K562 (cell line): ENCODE results near the gene NYAP1. TPM values are rescaled to one million over a fixed set of nuclear protein-coding genes. Genes with fewer than 3 reads are reported as not detected.

ENCODE experiments used
- CBFA2T3 ChIP-seq: fragments of 450-650 bp; IDR thresholded peaks from 2 replicates; pipeline ENCODE4 v1.6.1; 2017
- CHD1 ChIP-seq: fragments of 200-600 bp; sonication (generic); IDR thresholded peaks from one replicate; pipeline ENCODE4 v1.6.1; 2012; ENCODE audit warnings: mild to moderate bottlenecking, moderate library complexity, low read length, inconsistent platforms
- CHD2 ChIP-seq: IDR thresholded peaks from 2 replicates; pipeline ENCODE4 v1.6.1; 2011; ENCODE audit warnings: low read depth, low read length
- E2F6 ChIP-seq, 2 experiments: IDR thresholded peaks; 2 replicates each; pipeline ENCODE4 v1.6.1; 2011; ENCODE audit warnings: borderline replicate concordance in 1 of 2, control low read depth in 1 of 2, low read depth in 1 of 2, low read length in 1 of 2, mild to moderate bottlenecking in 1 of 2, mixed read lengths in 1 of 2, moderate library complexity in 1 of 2; ENCODE audit not compliant: insufficient read depth in 1 of 2, insufficient read length in 1 of 2, poor library complexity in 1 of 2, severe bottlenecking in 1 of 2; ENCODE audit errors: extremely low read depth in 1 of 2
- GATA2 ChIP-seq: sonication (generic); formaldehyde crosslinking; IDR thresholded peaks from 2 replicates; pipeline ENCODE4 v1.4.0; 2020; ENCODE audit warnings: mild to moderate bottlenecking, missing genetic modification reagents
- KDM5B ChIP-seq: fragments of 200-600 bp; sonication (generic); IDR thresholded peaks from 2 replicates; pipeline ENCODE4 v1.6.1; 2012; ENCODE audit warnings: low read depth, mild to moderate bottlenecking, moderate library complexity, low read length, control low read depth, inconsistent platforms; ENCODE audit not compliant: insufficient replicate concordance
- MEIS2 ChIP-seq: fragments of 450-650 bp; IDR thresholded peaks from 2 replicates; pipeline ENCODE4 v1.6.1; 2014; ENCODE audit warnings: mild to moderate bottlenecking; ENCODE audit not compliant: partially characterized antibody
- NCOA4 ChIP-seq: fragments of 450-650 bp; IDR thresholded peaks from 2 replicates; pipeline ENCODE4 v1.6.1; 2018; ENCODE audit warnings: mild to moderate bottlenecking; ENCODE audit not compliant: partially characterized antibody
- PCBP2 ChIP-seq: fragments of 200-400 bp; formaldehyde crosslinking; IDR thresholded peaks from 2 replicates; pipeline ENCODE4 v1.6.1; 2018; ENCODE audit warnings: low read length, low read depth, mild to moderate bottlenecking, moderate library complexity; ENCODE audit not compliant: poor library complexity, severe bottlenecking
- POLR2AphosphoS5 ChIP-seq: IDR thresholded peaks from 2 replicates; pipeline ENCODE4 v1.6.1; 2011; ENCODE audit warnings: mild to moderate bottlenecking, low read depth, low read length, moderate library complexity; ENCODE audit not compliant: control insufficient read depth, insufficient read depth
- SAFB2 ChIP-seq: fragments of 200-400 bp; formaldehyde crosslinking; IDR thresholded peaks from 2 replicates; pipeline ENCODE4 v1.6.1; 2018; ENCODE audit warnings: borderline replicate concordance, low read length, low read depth, moderate library complexity; ENCODE audit not compliant: severe bottlenecking
- SMAD1 ChIP-seq: fragments of 150-350 bp; IDR thresholded peaks from 2 replicates; pipeline ENCODE4 v1.6.1; 2014; ENCODE audit warnings: low read length, low read depth; ENCODE audit not compliant: partially characterized antibody
- SMARCE1 ChIP-seq: fragments of 450-650 bp; IDR thresholded peaks from 2 replicates; pipeline ENCODE4 v1.7.1; 2016; ENCODE audit warnings: mild to moderate bottlenecking
- SOX6 ChIP-seq: fragments of 450-650 bp; IDR thresholded peaks from 2 replicates; pipeline ENCODE4 v1.6.1; 2014; ENCODE audit warnings: mild to moderate bottlenecking
- SRF ChIP-seq, 2 experiments: fragments of 250-450, 450-650 bp in 1 of 2; sonication (Bioruptor Pico) in 1 of 2; sonication (generic) in 1 of 2; formaldehyde crosslinking; IDR thresholded peaks; 2 replicates each; pipeline versions ENCODE4 v1.5.0 to v1.5.1; 2020 to 2022; ENCODE audit warnings: mild to moderate bottlenecking in 1 of 2, missing genetic modification reagents in 1 of 2
- ZBTB8A ChIP-seq: fragments of 450-650 bp; IDR thresholded peaks from 2 replicates; pipeline ENCODE4 v1.6.1; 2018; ENCODE audit warnings: mild to moderate bottlenecking, moderate library complexity; ENCODE audit not compliant: partially characterized antibody
- ZNF197 ChIP-seq: fragments of 200-800 bp; sonication (Bioruptor generic); IDR thresholded peaks from 2 replicates; pipeline ENCODE4 v1.6.1; 2016; ENCODE audit warnings: low read depth, missing genetic modification characterization, missing compliant biosample characterization
- ZNF551 ChIP-seq: fragments of 250-450 bp; sonication (Bioruptor Pico); IDR thresholded peaks from 2 replicates; pipeline ENCODE4 v1.5.0; 2021; ENCODE audit warnings: mild to moderate bottlenecking, moderate library complexity
- ZNF780A ChIP-seq: fragments of 250-450 bp; sonication (Bioruptor Pico); IDR thresholded peaks from 2 replicates; pipeline ENCODE4 v1.5.0; 2021; ENCODE audit warnings: mild to moderate bottlenecking
- polyA plus RNA-seq, 8 experiments: library from polyadenylated mRNA; depleted of rRNA in 4 of 8; stranded (reverse) in 5 of 8; unstranded in 3 of 8; fragments of >200 nt; fragmentation: Nextera tagmentation in 2 of 8; fragmentation: Illumina TruSeq in 1 of 8; extraction: Ambion mirVana in 2 of 8; extraction: Trizol in 1 of 8; gene quantifications; 2 replicates each; pipeline versions ENCODE4 v1.2.1 to v1.2.3, GENCODE V29; 2011 to 2014; ENCODE audit warnings: inconsistent platforms in 1 of 8, missing spikeins in 1 of 8
- total RNA-seq, 7 experiments: library from RNA; depleted of rRNA in 6 of 7; stranded (reverse); fragments of >200 nt in 6 of 7; fragmentation: Illumina TruSeq in 2 of 7; extraction: Trizol in 2 of 7; gene quantifications; 2 replicates each; pipeline versions ENCODE4 v1.2.1 to v1.2.3, GENCODE V29; 2011 to 2021; ENCODE audit warnings: low replicate concordance in 1 of 7
- TF ChIP-seq, protein P1 (sequence below): sonication (generic); formaldehyde crosslinking; IDR thresholded peaks from 2 replicates; pipeline ENCODE4 v1.8.0; 2023; ENCODE audit warnings: missing genetic modification reagents, mild to moderate bottlenecking, borderline replicate concordance
- TF ChIP-seq, protein P2 (sequence below): sonication (generic); formaldehyde crosslinking; IDR thresholded peaks from 2 replicates; pipeline ENCODE4 v1.5.0; 2020; ENCODE audit warnings: missing genetic modification reagents

The NYAP1 gene
- total and polyA plus RNA-seq, 9 of the 15 experiments (the other 6 are each of a cell fraction or from before 2014, with no cell fraction given) = 0.11 to 0.88 (median 0.22) TPM; not detected in 2

- TF ChIP-seq SOX6 (no peak), GATA2 (CRISPR knock-in tag) (no peak), SAFB2 (no peak), ZNF551 (CRISPR knock-in tag) (no peak), E2F6 (IDR thresholded peaks at IDR 0.05; ENCODE audit: borderline replicate concordance in 1 of 2, extremely low read depth in 1 of 2, insufficient read depth in 1 of 2, insufficient read length in 1 of 2, low read depth in 1 of 2, low read length in 1 of 2, poor library complexity in 1 of 2, severe bottlenecking in 1 of 2) (peak in 1 of 2 experiments; percentile 47), ZNF197 (CRISPR knock-in tag) (0 out of 2 replicates have a peak, but pooled peaks have one; percentile 23), KDM5B (peak; percentile 26), POLR2AphosphoS5 (no peak), MEIS2 (peak; percentile 2), SRF (CRISPR knock-in tag; IDR thresholded peaks at IDR 0.05) (no peak), ZNF780A (CRISPR knock-in tag) (no peak), CBFA2T3 (no peak), ZBTB8A (no peak), SMARCE1 (peak; percentile 47; the same call in 1 of the 2 replicates), CHD1 (no peak), SMAD1 (no peak), NCOA4 (no peak), CHD2 (no peak), PCBP2 (no peak)
- TF ChIP-seq, protein P1, sequence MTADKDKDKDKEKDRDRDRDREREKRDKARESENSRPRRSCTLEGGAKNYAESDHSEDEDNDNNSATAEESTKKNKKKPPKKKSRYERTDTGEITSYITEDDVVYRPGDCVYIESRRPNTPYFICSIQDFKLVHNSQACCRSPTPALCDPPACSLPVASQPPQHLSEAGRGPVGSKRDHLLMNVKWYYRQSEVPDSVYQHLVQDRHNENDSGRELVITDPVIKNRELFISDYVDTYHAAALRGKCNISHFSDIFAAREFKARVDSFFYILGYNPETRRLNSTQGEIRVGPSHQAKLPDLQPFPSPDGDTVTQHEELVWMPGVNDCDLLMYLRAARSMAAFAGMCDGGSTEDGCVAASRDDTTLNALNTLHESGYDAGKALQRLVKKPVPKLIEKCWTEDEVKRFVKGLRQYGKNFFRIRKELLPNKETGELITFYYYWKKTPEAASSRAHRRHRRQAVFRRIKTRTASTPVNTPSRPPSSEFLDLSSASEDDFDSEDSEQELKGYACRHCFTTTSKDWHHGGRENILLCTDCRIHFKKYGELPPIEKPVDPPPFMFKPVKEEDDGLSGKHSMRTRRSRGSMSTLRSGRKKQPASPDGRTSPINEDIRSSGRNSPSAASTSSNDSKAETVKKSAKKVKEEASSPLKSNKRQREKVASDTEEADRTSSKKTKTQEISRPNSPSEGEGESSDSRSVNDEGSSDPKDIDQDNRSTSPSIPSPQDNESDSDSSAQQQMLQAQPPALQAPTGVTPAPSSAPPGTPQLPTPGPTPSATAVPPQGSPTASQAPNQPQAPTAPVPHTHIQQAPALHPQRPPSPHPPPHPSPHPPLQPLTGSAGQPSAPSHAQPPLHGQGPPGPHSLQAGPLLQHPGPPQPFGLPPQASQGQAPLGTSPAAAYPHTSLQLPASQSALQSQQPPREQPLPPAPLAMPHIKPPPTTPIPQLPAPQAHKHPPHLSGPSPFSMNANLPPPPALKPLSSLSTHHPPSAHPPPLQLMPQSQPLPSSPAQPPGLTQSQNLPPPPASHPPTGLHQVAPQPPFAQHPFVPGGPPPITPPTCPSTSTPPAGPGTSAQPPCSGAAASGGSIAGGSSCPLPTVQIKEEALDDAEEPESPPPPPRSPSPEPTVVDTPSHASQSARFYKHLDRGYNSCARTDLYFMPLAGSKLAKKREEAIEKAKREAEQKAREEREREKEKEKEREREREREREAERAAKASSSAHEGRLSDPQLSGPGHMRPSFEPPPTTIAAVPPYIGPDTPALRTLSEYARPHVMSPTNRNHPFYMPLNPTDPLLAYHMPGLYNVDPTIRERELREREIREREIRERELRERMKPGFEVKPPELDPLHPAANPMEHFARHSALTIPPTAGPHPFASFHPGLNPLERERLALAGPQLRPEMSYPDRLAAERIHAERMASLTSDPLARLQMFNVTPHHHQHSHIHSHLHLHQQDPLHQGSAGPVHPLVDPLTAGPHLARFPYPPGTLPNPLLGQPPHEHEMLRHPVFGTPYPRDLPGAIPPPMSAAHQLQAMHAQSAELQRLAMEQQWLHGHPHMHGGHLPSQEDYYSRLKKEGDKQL (CRISPR knock-in tag) = no peak
- TF ChIP-seq, protein P2, sequence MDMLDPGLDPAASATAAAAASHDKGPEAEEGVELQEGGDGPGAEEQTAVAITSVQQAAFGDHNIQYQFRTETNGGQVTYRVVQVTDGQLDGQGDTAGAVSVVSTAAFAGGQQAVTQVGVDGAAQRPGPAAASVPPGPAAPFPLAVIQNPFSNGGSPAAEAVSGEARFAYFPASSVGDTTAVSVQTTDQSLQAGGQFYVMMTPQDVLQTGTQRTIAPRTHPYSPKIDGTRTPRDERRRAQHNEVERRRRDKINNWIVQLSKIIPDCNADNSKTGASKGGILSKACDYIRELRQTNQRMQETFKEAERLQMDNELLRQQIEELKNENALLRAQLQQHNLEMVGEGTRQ (CRISPR knock-in tag) = 0 out of 2 replicates have a peak, but pooled peaks have one; percentile 4
These were observed 521 bp upstream of the NYAP1 start (continued) for GRCh38 chr7:100483090-100483721.
